Activated gamma-delta T cell treated with Interleukin-2 at 50 U/mL for 16 hours (primary cell): ENCODE results near the gene PCGF1.

ENCODE experiments used
- DNase-seq: peaks from one replicate; pipeline ENCODE4 v3.0.0-alpha.2; 2020

Gene PCGF1

GRCh38 chr2:74514368-74515270 lies 7.1 kb upstream of the PCGF1 start, which contains the start of gene TLX2:
TLX2 (plus strand) TSS chr2:74514450; CDS start chr2:74514807, 357 bp downstream.
- no peak for DNase-seq

DNA sequence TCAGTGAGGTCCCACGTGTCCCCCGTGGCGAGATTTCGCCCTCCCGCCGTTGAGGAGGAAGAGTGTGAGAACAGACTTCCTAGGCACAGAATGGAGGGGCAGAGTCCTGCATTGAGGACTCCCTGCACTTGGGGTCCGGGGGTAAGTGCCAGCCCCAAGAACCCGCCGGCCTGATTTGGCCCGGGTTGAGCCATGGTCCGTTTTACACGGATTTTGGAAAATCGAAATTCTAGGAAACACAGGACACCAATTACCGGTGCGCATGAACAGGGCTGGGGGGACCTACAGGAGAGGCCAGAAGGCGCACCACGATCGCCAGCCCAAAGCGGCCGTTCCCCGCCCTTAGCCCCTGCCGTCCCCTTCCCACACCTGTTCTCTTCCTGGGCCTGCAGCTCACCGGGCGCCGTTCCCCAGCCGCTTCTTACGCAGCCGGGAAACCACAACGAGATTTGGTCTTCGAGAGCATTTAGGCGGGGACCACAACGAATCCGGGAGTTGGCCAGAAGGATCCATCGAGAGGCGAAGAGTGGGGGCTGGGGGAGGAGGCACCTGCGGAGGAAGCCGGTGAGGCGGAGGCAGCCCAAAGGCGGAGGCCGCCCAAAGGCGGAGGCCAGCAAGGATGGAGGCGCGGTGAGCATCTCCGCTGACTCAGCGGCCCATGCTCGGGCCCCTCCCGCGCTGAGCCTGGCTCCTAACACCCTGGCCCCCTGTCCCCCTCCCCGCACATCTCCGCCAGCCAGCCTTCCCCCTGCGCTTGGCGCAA lies 6.3 kb upstream of the PCGF1 start:
- no peak for DNase-seq

GRCh38 chr2:74512744-74513604 lies 5.5 kb upstream of the PCGF1 start:
- no peak for DNase-seq

GRCh38 chr2:74511104-74511989 lies 3.9 kb upstream of the PCGF1 start:
- DNase-seq, result no peak

DNA sequence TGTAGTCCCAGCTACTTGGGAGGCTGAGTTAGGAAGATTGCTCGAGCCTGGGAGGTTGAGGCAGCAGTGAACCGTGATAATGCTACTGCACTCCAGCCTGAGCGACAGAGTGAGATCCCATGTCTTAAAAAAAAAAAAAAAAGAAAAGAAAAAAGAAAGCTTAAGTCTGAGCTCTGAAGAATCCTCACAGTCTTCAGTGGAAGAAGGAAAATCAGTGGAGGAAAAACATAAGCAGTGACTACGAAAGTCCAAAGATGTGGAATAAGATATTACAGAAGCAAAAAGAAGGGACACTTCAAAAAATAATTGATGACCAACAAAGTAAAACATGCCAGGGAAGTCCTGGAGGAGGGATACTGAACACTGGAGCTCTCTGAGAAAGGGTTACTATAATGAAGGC lies 2.8 kb upstream of the PCGF1 start:
- DNase-seq, result no peak

- no peak for DNase-seq
Measured at GRCh38 chr2:74507926-74508520, 528 bp upstream of the PCGF1 start.

DNA sequence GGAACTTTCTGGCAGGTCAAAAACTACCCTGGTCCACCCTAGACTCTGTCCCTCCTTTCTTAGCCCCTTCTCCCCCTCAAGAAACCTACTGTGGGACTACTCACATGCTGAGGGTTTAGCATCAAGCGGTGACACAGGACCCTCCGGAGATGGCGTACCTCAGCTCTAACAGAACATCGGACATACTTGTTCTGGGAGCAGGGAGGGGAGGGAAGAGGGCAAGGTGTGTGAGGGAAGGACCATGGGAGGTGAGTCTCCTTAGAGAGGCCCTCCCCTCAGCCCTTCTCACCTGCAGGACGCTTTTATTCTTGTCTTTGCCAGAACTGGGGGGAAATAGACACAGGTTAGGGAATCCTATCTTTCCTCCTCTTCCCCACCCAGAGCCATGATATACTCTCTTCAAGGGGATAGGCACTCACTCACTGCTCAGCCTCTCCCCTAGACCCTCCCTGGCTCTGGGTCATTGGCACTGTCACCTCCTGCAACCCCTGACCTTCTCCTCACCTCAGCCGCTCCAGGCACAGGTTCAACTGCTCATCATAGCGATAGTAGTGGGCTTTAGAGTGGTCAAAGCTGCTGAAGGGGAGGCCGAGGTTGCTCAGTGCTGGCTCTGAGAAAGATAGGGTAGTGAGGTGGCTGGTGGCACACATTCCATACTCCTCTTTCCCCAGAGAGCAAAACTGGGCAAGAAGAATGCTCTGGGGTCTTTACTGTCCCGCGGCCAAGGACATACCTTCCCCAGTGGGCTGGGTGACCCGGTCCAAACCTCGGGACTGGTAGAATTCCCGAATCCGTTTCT lies 1.8 kb downstream of the PCGF1 start:
- DNase-seq, result no peak

GRCh38 chr2:74504591-74504990 lies 2.9 kb downstream of the PCGF1 start:
- DNase-seq, result no peak

DNA sequence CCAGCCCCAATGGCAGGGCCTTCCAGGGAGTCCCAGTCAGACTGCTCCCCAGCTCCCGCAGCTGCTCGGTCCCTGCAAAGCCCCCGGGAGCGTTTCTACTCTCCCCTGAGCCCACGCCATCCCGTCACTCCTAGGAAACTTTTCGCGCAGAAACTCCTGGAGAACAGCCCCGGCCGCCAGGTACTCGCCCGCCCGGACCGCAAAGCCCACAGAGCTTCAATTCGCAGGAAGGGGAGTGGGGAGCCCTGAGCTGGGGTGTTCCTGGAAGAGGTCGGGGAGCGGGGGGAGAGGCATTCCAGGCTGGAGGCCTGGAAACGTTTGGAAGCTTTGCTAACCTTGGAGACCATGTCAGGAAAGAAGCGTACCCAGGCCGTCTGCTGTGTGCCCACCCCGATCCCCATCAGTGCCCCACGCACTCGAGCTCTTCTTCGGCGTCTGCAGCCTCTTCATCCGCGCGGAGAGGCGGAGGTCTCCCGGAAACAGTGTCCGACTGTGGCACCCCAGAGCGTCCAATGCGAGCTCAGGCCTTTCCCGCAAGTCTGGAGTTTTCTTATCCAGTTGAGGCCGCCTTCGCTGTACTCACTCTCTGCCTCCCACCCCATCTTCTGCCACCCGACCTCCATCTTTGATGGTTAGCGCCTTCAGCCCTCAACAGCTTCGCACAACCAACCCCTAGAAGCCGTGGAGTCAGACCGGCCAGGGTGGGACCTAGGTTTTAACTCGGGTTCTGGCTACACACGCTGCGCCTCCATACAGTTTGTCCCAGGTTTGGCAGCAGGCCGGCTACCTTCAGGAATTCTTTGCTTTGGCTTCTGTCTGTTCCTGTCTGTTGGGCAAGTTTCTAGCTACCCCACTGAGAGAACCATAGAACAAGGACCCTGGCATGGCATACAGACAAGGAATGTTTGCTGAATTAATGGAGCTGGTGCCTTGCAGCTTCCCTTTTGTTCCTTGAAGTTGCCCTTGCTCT lies 3.7 kb downstream of the PCGF1 start:
- DNase-seq, result no peak

GRCh38 chr2:74502720-74503505 lies 4.6 kb downstream of the PCGF1 start:
- peak; percentile 51 for DNase-seq

GRCh38 chr2:74502147-74502719 lies 5.3 kb downstream of the PCGF1 start:
- no peak for DNase-seq

DNA sequence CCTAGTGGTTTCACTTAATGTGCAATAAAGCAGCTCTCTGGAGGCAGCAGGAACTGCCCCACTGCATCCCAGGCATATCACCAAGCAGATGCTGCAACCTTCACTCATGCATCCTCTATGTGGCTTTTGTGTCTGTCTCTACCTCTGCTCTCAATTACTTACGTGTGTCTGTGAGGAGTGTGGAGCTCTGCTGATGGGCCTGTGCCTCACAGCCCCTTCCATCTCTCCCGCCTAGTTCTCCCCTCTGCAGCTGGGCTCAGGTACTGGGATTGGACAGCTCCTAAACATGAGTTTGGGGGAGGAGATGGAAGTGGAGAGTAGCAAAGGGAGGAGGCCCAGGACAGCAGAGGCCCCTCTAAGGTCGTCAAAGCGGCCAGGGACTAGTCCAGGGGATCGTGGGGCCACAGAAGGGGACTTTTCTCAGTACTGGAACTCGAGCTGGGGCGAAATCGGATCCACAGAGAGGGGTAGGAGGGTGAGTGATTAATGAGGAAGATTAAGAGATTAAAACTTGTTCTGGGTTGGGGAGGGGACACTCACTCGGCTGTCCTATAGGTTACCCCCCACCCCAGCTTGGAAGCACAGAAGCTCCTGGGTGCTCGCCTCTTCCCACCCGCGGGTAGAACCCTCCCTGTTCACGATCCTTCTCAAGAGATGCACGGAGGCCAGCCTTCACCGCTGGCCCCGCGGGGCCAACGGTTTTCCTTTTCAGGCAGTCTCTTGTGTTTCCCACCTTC lies 6.0 kb downstream of the PCGF1 start:
- no peak for DNase-seq

GRCh38 chr2:74500578-74500946 lies 6.9 kb downstream of the PCGF1 start:
- no peak for DNase-seq

DNA sequence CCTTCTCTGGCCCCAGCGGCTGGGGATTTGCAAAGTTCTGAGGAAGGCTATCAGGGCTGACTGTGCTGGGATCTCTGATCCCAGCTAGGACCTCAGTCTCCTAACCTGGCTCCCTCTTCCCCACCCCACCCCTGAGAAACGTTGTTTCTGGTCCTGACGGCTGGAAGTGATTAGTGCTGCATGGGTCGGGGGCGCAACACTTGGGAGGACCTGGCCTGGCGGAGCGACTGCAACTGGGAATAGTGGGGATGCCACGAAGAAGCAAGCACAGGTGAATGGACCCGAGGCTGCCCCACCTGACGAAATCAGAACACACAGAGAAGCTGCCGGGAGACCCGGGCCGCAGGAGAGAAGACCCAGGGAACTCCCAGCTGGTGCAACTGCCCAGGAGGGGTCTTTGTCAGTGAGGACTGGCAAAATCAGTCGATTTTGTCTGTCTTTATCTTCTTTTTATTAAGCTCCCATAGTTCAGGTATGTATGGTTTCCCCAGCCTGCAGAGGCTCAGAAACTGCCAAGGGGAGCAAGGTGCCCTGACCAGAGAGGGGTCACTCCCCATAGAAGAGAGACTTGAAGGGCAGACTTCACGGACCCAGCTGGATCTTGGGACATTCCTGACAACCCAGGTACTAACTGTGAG lies 7.4 kb downstream of the PCGF1 start:
- DNase-seq, result no peak

DNA sequence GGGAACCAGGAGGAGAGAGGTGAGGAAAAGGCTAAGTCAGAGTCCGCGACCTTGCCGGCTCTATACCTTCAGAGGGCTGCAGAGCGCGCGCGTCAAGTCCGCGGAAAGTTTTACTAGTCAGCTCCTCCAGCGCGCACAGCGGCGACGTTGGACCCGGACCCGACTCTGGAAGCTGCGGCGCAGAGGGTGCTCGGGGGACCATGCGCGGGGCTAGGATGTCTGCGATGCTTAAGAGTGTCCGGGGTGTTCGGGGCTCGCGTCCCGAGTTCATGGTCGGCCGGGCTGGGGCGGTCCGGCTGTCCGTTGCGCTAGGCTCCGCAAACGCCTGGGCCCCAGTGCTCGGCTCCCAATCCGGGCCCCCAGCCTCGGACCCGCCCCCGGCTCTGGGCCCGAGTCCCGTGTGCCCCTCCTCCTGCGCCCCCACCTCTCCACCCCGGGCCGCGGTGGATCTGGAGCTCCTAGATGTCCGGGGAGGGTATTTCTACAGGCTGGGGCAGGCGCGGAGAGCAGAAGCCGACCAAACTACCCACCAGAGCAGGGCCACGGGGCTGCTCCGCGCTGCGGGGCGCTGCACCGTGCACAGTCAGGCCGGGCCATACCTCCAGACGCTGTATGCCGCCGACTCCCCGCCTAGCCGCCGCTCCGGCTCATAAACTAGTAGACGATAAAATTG lies 8.1 kb downstream of the PCGF1 start, which contains the start of gene LBX2:
TSS of gene LBX2 (minus strand) at position 337 of the 673 bp plus-strand sequence. CDS start at position 271, 66 bp downstream.
- no peak for DNase-seq
